ENCODE measurements around the gene DLX3. TPM values are rescaled to one million over a fixed set of nuclear protein-coding genes. Genes with fewer than 3 reads are reported as not detected.

Gene DLX3
- polyA plus RNA-seq, 3 donors = not detected

DNA sequence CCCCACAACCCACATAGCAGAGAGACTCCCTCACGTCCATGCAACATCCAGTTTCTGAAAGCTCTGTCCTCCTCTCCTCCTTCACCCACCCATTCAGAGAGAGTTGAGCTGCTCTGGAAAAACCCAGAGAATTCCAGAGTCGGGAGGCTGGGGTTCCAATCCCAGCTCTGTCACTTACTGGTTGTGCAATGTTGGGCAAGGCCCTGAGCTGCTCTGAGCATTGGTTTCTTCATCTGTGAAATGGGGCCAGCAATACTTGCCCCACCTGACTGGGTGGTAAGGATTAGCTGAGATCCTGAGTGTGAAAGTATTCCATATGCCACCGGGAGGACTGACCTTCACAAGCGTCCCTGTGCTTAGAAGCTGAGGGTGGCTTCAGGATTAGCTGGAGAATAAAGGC lies 38.2 kb downstream of the DLX3 start:
- Mint-ChIP-seq H3K27ac (peak overlapping the region in 1 of 7 donors; percentile 63), H3K36me3 (no peaks in the 10 kb centered on the region), H3K9me3 (peaks cover 0 to 9% (median 0%) of the 10 kb centered on the region in 7 donors), H3K27me3 (ENCODE audit: low read depth in 3 of 3) (peaks cover 41 to 82% (median 59%) of the 10 kb centered on the region in 3 donors), H3K4me1 (peaks cover 13% of the 10 kb centered on the region), H3K4me3 (peak overlapping the region in 1 of 2 donors; percentile 39)
- WGBS (ENCODE audit: insufficient coverage) = 70% methylated on average over 3 of the region's 4 CpGs
- Histone ChIP-seq H3K36me3 (replicated peaks in 1 of 2; ENCODE audit: control insufficient read depth in 1 of 2, insufficient read depth in 2 of 2, low read length in 2 of 2) (no peaks in the 10 kb centered on the region), H3K27me3 (ENCODE audit: control insufficient read depth in 2 of 2, insufficient read depth in 2 of 2, low read length in 2 of 2) (peaks cover 7 to 58% of the 10 kb centered on the region in 2 donors), H3K27ac (ENCODE audit: low read depth in 1 of 2, low read length in 2 of 2) (no peak overlapping the region), H4K20me1 (ENCODE audit: insufficient read depth, low read length) (no peaks in the 10 kb centered on the region), H2AFZ (ENCODE audit: insufficient read depth, low read depth, low read length, poor library complexity, severe bottlenecking) (no peak overlapping the region), H3K4me3 (replicated peaks in 1 of 3; ENCODE audit: low read depth in 2 of 3, low read length in 3 of 3) (no peak overlapping the region), H3K79me2 (ENCODE audit: insufficient read depth, low read length) (no peaks in the 10 kb centered on the region), H3K4me2 (replicated peaks; ENCODE audit: extremely low read depth, low read length, poor library complexity, severe bottlenecking) (no peak overlapping the region), H3K9me3 (replicated peaks in 1 of 2; ENCODE audit: control insufficient read depth in 1 of 2, insufficient read depth in 1 of 2, low read length in 2 of 2) (no peaks in the 10 kb centered on the region), H3K4me1 (ENCODE audit: control insufficient read depth in 1 of 2, insufficient read depth in 2 of 2, low read length in 2 of 2) (peaks cover 0 to 4% of the 10 kb centered on the region in 2 donors), H3K9ac (ENCODE audit: insufficient read depth, low read length, poor library complexity, severe bottlenecking) (no peak overlapping the region)
- TF ChIP-seq CTCF (IDR thresholded peaks at IDR 0.05) = no peak
- DNase-seq = no peak
- intact Hi-C loops (cut with micrococcal nuclease) = loop anchor here in 1 of 2 donors (5.0 kb wide), 1 partner anchor 74 kb away; no protein-coding TSS in a partner anchor

DNA sequence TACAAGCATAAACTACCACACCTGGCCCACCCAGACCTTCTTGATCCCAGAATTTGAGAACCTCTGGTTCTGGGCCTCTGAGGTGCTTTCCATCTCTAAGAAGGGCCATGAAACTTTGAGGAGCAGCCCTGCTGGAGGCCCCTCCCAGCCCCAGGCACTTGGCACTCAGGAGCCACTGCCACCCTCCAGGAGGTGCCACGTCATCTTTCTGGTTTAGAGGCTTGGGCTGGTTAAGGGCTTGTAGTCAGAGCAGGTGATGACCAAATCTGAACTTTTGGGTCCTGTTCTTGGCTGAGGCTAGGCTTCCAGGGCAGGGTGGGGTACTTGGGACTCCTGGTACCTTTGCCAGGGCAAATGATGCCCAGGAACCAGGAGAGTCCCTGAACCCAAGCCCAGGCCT lies 39.9 kb downstream of the DLX3 start:
- Mint-ChIP-seq H3K4me3 (no peak overlapping the region), H3K9me3 (peaks cover 0 to 7% (median 1%) of the 10 kb centered on the region in 7 donors), H3K27ac (no peak overlapping the region), H3K4me1 (peaks cover 13% of the 10 kb centered on the region), H3K36me3 (no peaks in the 10 kb centered on the region), H3K27me3 (ENCODE audit: low read depth in 3 of 3) (peaks cover 46 to 84% (median 60%) of the 10 kb centered on the region in 3 donors)
- H3K4me2 ChIP-seq (replicated peaks; ENCODE audit: extremely low read depth, low read length, poor library complexity, severe bottlenecking) = no peak overlapping the region
- intact Hi-C loops (cut with micrococcal nuclease) = loop anchor here in 1 of 2 donors (5.0 kb wide), 1 partner anchor 73 kb away; no protein-coding TSS in a partner anchor
- H3K9ac ChIP-seq (ENCODE audit: insufficient read depth, low read length, poor library complexity, severe bottlenecking) = no peak overlapping the region
- no peaks in the 10 kb centered on the region for H4K20me1 ChIP-seq (ENCODE audit: insufficient read depth, low read length)
- no peak for DNase-seq
- no peak for TF ChIP-seq CTCF (IDR thresholded peaks at IDR 0.05)
- no peak overlapping the region for H3K4me3 ChIP-seq (replicated peaks in 1 of 3; ENCODE audit: low read depth in 2 of 3, low read length in 3 of 3)
- peaks cover 0 to 4% of the 10 kb centered on the region in 2 donors for H3K4me1 ChIP-seq (ENCODE audit: control insufficient read depth in 1 of 2, insufficient read depth in 2 of 2, low read length in 2 of 2)
- H2AFZ ChIP-seq (ENCODE audit: insufficient read depth, low read depth, low read length, poor library complexity, severe bottlenecking) = no peak overlapping the region
- H3K27me3 ChIP-seq (ENCODE audit: control insufficient read depth in 2 of 2, insufficient read depth in 2 of 2, low read length in 2 of 2) = peaks cover 7 to 56% of the 10 kb centered on the region in 2 donors
- no peak overlapping the region for H3K27ac ChIP-seq (ENCODE audit: low read depth in 1 of 2, low read length in 2 of 2)
- H3K79me2 ChIP-seq (ENCODE audit: insufficient read depth, low read length) = no peaks in the 10 kb centered on the region
- no peaks in the 10 kb centered on the region for H3K9me3 ChIP-seq (replicated peaks in 1 of 2; ENCODE audit: control insufficient read depth in 1 of 2, insufficient read depth in 1 of 2, low read length in 2 of 2)
- no peaks in the 10 kb centered on the region for H3K36me3 ChIP-seq (replicated peaks in 1 of 2; ENCODE audit: control insufficient read depth in 1 of 2, insufficient read depth in 2 of 2, low read length in 2 of 2)
- 67% methylated on average over 1 of the region's 1 CpG for WGBS (ENCODE audit: insufficient coverage)
